DMS79 (cell line): ENCODE results near the gene CR1L.
"Not testable (repeated sequence)": the region's sequence is repeated elsewhere in the genome, so short reads cannot be mapped to it uniquely, and the experiment has no call there.

Experiments used
- DNase-seq: peaks from one replicate; lab custom pipeline; 2025; lab: John Stamatoyannopoulos, UW

The CR1L gene

DNA sequence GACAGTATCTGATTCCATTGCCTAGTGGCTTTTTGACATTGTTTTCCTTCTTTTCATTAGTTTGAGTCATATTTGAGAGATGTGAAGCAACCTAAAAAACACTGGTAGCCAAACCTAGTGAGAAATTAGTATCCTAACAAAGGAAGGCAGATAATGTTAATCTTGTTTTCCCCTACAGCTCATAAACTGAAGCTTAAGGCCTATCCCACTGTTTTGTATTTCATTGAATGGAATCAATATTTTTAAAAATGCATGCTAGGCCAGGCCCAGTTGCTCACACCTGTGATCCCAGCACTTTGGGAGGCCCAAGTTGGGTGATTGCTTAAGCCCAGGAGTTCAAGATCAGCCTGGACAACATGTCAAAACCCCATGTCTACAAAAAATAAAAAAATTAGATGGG is 1.2 kb downstream of the CR1L start:
- no peak for DNase-seq

DNA sequence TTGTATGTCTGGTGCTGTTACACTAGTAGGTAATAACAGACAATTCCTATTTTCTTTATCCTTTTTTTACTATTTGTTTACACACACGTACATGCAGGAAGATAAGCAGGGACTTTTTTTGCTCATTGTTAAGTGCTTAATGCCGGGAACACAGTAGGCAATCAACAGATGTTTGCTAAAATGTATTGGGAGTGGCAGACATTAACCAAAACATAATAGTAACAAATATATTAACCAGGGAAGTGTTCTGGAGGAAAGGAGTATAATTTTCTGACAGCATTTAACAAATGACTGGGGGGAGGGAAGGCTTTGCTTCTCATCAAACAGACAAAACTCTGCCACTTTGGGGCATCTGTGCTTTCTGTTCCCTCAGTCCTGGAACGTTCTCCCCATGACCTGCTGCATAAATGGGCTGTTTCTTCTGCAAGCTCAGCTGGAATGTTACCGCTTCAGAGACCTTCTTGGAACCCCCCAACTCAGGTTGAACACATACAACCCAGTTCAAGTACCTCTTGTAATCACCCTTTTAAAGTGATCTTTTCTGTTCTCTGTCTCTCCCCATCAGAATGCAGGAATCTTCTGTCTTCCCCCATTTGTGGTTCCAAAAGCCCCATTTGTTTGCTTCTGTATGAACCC is 2.1 kb downstream of the CR1L start:
- no peak for DNase-seq

DNA sequence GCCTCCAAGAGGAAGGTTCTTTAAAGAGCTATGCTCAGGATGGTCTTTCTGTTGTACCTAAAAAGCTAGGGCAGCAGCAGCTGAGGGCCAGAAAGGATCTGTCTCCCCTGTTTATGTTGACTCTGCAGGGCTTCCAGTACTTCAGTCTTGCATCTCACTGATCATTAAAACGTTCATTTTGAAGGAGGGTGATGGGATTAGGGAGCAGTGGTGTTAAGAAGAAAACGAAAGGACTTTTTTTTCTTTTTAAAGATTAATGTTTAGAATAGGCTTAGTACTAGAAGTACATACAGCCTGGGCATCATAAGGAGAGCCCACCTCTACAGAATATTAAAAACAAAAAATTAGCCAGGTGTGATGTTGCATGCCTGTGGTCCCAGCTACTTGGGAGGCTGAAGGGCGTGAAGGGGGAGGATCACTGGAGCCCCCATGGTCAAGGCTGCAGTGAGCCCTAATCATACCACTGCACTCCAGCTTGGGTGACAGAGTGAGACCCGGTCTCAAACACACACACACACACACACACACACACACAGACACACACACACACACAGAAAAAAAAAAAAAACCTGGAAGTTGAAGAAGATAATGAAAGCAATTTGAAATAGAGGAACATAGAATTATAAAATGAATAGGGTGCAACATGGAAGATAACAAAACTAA is 2.9 kb downstream of the CR1L start:
- no peak for DNase-seq

DNA sequence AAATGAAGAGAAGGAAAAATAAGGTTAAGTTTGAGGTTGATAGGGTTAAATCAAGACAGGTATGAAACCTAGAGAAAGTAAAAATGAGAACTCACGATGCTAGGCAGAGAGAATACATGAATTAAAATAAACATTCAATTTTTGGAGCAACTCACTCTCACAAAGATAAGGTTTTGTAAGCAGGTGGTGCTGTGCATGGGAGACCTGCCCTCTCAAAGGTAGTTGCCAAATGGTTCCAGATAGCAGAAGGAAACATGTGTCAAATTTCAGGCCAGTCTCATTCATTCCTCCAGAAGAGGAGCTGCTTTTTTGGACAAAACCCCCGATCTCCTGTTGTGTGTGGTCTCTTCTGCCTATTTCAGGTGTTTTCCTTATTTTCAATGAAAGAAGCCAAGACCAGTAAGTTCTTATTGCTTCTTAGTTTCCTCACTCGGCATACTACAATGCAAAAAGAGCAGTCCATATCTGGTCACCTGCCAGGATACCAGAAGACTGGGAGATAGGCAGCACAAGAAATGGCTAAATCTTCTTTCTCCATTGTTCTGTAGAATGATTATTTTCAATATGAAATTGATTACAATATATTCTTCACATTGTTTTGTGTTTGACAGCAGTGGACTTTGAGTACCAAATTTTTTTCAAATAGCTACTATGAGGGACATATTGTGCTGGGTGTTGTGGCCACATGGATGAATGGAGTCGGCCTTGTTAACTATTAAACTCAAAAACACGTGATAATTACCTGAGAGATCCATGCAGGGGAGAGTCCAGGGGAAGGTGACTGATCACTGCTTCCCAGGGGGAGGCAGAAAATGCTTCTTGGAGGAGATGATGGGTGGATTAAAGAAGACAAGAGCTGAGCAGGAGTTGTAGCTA is 3.6 kb downstream of the CR1L start:
- no peak for DNase-seq

DNA sequence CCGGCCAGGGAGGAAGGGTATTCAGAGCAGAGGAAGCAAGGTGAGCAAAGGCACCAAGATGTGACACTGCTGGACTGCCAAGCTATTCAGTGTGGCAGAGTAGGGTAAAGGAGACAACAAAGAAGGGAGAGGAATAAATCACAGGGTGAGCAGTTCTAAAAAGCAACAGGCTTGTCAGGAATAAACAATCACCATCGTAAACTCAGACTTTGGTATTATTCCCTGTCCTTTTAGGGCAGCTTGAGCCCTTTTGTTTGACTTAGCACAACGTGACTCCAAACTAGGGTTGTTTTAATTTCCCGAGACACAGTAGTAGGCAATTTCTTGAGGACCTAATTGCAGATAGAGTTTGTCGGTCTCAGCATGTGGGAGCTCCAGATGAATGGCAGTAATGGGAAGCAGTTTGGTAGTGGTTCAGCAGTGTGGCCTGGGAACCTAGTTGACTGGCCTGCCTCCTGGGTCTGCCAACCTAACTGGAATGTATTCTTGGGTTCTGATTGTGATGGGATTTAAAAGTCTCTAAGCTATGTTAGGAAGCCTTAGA is 4.3 kb downstream of the CR1L start:
- no peak for DNase-seq

DNA sequence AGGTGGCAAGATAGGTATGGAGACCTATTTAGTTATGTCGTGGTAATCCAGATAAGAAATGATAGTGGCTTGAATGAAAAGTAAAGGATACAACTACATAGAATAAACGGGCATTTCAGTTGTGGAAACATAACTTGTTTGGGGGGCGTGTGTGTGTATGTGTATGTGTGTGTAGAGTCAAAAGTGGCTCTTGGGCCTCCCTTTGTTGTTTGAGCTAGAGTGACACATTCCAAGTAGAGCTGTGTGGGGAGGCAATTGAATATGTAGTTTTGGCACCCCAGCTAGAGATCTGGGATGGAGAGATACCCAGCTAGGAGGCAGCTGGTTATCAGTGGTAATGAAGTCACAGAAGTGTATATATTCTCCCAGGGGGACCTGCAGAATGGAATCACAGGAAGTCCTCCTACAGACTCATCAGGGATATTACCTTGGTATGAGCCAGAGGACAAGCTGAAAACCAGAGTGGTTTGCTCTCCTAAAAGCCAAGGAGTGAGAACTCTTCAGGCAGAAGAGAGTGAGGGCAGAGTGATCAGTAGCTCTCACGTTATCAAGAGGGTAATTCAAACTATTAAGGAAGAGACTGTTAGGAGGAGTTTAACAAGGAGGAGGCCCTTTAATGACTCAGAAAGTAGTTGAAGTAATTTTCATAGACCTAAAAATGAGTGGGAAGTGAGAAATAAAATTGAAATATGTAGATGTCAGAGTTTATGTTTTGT is 5.1 kb downstream of the CR1L start:
- DNase-seq: no peak

DNA sequence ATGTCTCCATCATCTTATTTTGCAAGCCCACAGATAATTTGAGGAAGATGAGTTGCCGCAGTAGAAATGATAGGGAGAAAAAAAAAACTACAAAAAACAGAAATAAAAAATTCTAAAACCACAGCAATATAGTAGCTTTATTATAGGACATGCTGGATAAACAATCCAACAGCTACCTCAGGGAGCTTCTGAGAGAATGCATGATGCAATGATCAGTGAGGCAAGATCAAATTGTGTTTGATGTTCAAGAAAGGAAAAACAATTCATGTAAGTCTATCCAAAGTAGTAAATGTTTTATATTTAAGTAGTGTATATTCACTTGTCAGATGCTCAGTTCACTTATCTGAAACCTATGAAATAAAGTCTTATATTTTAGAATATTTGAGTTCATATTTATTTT is 6.7 kb downstream of the CR1L start:
- no peak for DNase-seq

DNA sequence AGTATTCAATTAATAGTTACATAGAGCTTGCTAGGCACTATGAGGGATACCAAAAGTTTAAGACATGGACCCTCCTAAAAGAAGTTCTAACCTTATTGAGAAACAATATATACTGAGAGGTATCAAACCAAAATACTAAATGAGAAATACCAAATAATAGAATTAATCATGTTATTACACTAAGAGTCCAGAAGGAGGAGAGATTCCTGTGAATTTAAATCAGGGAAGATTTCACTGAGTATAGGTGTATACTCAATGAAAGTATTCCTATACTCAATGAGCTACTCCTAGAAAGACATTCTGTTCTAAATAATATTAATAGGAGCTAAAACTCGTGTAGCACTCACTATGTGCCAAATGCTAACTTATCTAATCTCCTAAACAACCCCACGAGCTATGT is 9.4 kb downstream of the CR1L start:
- DNase-seq: no peak

DNA sequence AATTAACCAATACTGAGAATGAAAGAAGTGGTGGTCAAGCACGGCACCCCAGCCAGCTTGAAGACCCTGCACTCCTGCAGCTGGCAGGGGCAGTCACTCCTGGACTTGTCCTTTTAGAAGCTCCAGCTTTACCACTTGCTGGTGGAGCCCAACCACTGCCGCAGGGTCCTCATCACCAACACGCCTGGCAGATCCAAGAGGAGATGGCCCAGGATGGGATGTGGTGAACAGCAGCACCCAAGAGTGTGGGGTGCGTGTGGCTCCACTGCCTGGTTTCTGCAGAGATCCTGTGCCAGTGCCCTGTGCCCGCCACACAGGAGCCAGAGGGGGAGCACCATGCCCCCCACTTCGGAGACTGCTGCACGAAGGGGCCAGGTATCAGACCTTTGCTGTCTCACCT is 13.5 kb downstream of the CR1L start:
- no peak for DNase-seq

DNA sequence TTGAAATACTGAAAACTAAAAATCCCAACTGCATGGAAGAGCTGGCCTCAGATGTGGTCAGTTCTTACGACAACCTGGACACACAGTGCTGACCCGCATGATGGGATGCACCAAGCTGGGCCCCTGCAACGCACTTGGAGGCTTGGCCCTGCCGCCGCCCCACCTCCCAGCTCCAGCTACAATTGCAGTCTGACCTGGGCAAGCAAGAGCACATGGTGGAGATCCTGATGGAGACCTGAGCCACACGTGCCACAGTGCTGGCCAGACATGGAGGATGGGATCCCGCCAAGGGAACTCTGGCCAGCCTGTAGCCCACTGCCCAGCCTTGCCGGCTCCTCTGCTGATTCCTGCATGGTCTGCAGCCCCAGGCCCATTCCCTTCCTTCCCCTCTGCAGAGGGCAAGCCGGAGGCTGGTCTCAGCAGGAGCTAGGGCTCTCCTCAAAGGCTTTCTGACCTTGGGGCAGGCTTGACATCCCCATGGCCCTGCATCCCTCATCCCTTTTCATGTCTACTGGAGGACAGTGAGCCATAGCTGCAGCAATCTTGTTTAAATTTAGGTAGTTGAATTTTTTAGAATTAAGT is 14.1 kb downstream of the CR1L start:
- DNase-seq: no peak

DNA sequence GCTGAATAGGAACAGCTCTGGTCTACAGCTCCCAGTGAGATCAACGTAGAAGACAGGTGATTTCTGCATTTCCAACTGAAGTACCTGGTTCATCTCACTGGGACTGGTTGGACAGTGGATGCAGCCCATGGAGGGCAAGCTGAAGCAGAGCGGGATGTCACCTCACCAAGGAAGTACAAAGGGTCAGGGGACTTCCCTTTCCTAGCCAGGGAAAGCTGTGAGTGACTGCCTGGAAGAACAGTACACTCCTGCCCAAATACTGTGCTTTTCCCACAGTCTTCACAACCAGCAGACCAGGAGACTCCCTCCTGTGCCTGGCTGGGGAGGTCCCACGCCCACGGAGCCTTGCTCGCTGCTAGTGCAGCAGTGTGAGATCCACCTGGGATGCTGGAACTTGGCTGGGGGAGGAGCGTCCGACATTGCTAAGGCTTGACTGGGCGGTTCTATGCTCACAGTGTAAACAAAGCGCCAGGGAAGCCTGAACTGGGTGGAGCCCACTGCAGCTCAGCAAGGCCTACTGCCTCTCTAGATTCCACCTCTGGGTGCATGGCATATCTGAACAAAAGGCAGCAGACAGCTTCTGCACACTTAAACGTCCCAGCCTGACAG is 14.7 kb downstream of the CR1L start:
- no peak for DNase-seq

DNA sequence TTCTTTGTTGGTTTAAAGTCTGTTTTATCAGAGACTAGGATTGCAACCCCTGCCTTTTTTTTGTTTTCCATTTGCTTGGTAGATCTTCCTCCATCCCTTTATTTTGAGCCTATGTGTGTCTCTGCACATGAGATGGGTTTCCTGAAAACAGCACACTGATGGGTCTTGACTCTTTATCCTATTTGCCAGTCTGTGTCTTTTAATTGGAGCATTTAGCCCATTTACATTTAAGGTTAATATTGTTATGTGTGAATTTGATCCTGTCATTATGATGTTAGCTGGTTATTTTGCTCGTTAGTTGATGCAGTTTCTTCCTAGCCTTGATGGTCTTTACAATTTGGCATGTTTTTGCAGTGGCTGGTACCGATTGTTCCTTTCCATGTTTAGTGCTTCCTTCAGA is 16.5 kb downstream of the CR1L start:
- not testable (repeated sequence) for DNase-seq

DNA sequence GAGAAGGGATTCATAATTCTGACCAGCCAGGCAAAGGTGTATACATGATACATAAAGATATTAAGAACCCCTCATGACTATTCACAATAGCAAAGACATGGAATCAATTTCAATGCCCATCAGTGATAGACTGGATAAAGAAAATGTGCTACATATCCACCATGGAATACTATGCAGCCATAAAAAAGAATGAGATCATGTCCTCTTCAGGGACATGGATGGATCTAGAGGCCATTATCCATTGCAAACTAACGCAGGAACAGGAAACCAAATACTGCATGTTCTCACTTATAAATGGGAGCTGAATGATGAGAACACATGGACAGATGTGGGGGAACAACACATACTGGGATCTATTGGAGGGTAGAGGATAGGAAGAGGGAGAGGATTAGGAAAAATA is 21.4 kb downstream of the CR1L start:
- DNase-seq: no peak

DNA sequence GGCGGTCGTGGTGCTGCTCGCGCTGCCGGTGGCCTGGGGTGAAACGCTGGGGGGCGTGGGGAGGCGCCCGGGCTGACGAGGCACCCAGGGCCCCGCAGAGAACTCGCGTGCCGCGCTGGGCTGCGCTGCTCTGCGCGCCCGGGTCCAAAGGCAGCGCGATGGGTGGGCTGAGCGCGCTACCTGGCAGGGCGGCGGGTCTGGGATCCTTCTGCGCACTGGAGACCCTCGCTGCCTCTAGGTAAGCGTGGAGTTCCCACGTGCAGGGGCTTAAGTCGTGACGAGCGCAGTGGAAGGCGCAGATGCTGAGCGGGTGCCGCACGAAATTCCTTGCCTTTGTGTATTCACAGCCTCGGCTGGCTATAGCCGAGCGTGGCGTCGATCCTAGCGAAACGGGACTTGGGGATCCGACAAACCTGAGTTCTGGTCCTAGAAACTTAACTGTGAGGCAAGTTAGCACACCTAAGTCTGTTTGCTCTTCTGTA is 24.6 kb downstream of the CR1L start:
- DNase-seq: no peak

DNA sequence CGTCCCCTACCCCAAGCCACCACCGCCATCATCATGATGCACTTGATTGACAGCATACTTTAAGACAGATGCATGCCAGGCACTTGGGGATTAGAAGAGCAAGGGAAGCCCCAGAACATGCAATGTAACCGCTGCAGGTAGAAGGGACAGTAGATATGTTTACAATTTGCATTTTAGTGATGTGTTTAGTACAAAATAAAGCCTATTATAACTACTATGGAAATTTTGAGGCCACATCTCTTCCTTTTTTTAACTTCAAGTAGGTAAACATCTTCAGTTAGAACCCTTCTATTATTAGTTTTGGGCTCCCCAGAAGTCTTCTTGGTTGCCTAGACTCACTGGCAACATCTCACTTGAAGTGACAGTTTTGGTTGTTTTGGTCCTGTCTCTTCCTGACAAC is 25.3 kb downstream of the CR1L start:
- DNase-seq: no peak

DNA sequence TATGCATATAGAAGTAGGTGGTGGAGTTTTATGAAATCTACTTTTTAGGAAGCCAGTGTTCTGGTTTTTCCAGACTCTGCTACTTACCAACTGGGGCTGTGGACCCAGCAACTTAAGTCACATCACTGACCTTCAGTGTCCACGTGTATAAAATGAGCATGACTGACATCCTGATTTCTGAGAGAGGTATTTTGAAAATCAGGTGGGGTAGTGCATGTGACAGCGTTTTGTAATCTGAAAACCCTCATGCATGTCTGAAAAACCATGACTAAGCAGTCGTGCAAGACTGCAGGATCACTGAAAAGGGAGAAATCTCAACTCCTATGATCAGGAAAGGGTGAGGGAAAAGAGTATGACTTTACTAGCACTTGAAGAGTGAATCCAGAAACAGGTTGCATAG is 26.1 kb downstream of the CR1L start:
- no peak for DNase-seq

DNA sequence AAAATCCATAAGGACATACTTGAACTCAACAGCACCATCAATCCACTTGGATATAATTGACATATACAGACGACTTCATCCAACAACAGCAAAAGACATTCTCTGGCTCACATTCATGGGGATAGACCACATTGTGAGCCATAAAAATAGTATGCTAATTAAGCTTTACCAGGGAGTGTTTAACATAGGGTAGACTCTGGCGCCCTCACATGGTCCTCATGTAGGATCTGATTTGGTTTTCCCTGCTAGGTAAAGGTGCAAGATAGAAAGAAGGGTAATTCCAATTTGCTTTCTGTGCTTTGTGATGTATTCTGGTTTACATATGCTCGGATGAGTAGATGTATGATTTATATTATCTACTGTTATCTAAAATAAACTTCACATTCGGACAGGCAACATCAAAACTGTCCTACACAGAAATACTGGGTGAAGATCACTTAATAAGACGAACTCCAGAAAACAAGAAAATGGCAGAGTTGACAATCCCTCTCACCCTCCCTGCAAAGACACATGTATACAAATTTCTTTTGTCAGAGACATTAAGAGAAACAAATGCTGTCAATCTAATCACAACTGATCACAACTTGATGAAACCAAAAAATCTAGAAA is 27.7 kb downstream of the CR1L start:
- no peak for DNase-seq

DNA sequence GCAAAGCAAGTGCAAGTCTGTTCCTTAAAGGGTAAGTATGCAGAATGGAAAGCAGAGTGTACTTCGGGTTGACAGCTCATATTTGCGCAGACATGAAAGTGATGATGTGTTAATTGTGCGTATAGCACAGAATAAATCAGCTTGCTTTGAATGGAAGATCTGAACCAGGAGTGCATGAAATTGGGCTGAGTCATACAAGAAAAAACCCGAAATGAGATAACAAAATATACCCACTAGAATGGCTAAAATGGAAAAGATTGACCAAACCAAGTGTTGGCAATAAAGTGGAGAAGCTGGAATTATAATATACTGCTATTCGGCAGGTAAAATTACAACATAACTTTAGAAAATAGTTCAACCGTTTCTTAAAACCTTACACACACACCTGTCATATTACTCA is 28.5 kb downstream of the CR1L start:
- no peak for DNase-seq

DNA sequence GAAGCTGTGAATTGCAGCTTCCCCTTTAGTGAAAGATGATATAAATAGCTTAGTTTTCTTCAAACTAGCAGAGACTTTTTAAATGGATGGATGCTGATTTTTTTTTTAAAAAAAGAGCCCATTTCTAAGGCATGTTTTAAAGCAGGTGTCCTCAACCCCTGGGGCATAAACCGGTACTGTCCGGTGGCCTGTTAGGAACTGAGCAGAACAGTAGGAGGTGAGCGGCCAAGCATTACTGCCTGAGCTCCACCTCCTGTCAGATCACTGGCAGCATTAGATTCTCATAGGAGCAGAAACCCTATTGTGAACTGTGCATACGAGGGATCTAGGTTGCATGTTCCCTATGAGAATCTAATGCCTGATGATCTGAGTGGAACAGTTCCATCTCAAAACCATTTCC is 31.2 kb downstream of the CR1L start:
- DNase-seq: no peak

DNA sequence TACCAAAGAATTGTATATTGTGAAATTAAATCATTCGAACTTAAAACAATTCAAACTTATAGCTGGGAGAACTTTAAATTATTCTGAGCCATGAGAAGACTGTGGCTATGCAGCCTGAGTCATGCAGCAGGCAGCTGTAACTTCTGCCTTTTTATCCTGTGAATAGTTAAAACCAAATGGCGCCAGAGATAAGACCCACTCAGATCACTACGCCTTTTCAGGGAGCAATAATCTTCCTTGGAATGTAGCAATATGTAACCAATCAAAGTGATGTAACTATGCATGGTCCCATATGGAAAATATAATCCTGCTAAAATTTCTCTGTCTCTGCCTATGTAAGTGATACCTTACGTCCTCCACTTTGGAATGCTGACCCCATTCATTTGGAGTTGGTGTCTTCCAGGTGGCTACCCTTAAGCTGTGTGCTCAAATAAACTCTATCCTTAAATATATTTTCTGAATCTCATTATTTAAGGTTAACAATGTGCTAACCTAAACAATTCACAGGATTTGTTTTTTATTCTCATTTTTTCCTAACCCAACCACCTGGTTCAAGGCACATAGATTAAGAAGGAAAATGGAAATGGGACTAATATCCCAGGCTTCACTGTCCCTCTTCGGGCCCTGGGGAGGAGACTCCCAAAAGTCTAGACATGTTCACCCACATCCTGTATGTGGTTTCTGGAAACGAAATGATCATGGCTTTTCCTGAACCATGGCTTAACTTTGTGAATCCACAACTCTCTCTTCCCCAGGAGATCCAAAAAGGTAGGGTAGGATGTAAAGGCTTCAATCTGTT is 35.9 kb downstream of the CR1L start:
- not testable (repeated sequence) for DNase-seq
